Bronchial epithelial cell (primary cell): ENCODE measurements around the gene TMEM201. TPM values are rescaled to one million over a fixed set of nuclear protein-coding genes. Genes with fewer than 3 reads are reported as not detected.
A peak's percentile ranks its signal among the peaks of the same experiment; 100 is the strongest.

ENCODE experiments used
- DNase-seq: peaks from one replicate; pipeline ENCODE4 v3.0.0-alpha.2; 2010; ENCODE audit warnings: low read depth
- FAIRE-seq: peaks from 2 replicates; lab custom pipeline; 2011; peaks lifted over from hg19 to GRCh38; lab: Jason Lieb, UNC
- H3K27me3 ChIP-seq: 2 replicates; pipeline ENCODE4 v1.5.1; 2011; ENCODE audit warnings: low read length; ENCODE audit not compliant: control insufficient read depth, insufficient read depth
- H3K36me3 ChIP-seq: 2 replicates; pipeline ENCODE4 v1.5.1; 2011; ENCODE audit warnings: low read length; ENCODE audit not compliant: control insufficient read depth, insufficient read depth
- H3K4me3 ChIP-seq: 2 replicates; pipeline ENCODE4 v1.5.1; 2011; ENCODE audit warnings: mild to moderate bottlenecking, low read depth, low read length, control low read depth
- total RNA-seq: library from RNA; depleted of rRNA; stranded (reverse); fragments of >200 nt; gene quantifications from 2 replicates; pipeline ENCODE4 v1.2.1, GENCODE V29; 2014
- TF ChIP-seq, protein P1 (sequence below): IDR thresholded peaks from 2 replicates; pipeline ENCODE4 v1.5.1; 2011; ENCODE audit warnings: mild to moderate bottlenecking, moderate library complexity, low read length, control low read depth, inconsistent platforms; ENCODE audit not compliant: insufficient read depth, severe bottlenecking

The TMEM201 gene
- total RNA-seq, 1 donor from 2014 or later, result 1.8 TPM

DNA sequence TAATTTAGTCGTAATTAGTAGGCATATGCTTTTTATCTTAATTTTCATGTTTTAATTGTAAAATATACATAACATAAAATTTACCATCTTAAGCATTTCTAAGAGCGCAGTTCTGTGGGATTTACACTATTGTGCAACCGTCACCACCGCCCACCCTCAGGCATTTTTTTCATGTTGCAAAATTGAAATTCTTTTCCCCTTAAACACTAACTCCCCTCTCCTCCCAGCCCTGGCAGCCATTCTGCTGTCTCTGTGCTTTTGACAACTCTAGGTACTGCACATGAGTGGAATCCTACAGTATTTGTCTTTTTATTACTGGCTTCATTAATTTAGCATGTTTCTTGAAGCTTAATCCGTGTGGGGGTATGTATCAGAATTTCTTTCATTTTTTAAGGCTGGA, 70.6 kb downstream of the TMEM201 start:
- TF ChIP-seq, protein P1, sequence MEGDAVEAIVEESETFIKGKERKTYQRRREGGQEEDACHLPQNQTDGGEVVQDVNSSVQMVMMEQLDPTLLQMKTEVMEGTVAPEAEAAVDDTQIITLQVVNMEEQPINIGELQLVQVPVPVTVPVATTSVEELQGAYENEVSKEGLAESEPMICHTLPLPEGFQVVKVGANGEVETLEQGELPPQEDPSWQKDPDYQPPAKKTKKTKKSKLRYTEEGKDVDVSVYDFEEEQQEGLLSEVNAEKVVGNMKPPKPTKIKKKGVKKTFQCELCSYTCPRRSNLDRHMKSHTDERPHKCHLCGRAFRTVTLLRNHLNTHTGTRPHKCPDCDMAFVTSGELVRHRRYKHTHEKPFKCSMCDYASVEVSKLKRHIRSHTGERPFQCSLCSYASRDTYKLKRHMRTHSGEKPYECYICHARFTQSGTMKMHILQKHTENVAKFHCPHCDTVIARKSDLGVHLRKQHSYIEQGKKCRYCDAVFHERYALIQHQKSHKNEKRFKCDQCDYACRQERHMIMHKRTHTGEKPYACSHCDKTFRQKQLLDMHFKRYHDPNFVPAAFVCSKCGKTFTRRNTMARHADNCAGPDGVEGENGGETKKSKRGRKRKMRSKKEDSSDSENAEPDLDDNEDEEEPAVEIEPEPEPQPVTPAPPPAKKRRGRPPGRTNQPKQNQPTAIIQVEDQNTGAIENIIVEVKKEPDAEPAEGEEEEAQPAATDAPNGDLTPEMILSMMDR, result no peak
- Histone ChIP-seq H3K36me3 (no peaks in the 10 kb centered on the region), H3K4me3 (no peak overlapping the region), H3K27me3 (no peaks in the 10 kb centered on the region)
- FAIRE-seq (no peak), DNase-seq (peak; percentile 62)

DNA sequence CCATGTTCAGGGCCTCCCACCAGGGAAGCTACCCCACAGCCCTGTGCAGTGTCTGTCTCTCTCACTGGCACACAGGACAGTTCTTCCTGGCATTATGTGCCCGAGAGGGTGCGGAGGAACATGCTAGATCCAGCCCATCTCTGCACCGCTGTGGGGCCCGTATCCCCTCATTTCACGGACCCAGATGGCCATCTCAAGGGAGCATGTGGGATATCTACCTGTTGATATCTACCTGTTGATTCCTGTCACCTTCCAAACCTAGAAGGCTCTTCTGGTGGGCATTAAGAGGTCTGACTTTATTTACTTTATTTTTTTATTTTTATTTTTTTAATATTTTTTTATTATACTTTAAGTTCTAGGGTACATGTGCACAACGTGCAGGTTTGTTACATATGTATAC, 74.5 kb downstream of the TMEM201 start:
- H3K4me3 ChIP-seq, result no peak overlapping the region
- DNase-seq (no peak), FAIRE-seq (no peak)
- H3K36me3 ChIP-seq, result no peaks in the 10 kb centered on the region
- TF ChIP-seq, protein P1, result no peak
- no peaks in the 10 kb centered on the region for H3K27me3 ChIP-seq

Other genes with a start within 250 kb of the TMEM201 start
- gene SLC25A33, start 49.4 kb upstream of the TMEM201 start, total RNA-seq, result 4.7 and 9.5 TPM in 2 replicates
- 5.0 and 6.9 TPM in 2 replicates for gene PIK3CD, start 62.8 kb downstream of the TMEM201 start, total RNA-seq
- gene CLSTN1, start 235.1 kb downstream of the TMEM201 start, total RNA-seq, result 131 and 142 TPM in 2 replicates